NCI-H2081 treated with DMSO at 0.1 percent for 48 hours (cell line): ENCODE measurements around the gene GNMT.

Experiments used
- DNase-seq: peaks from one replicate; lab custom pipeline; 2025; lab: John Stamatoyannopoulos, UW

GNMT gene

GRCh38 chr6:43013097-43013842, 52.7 kb downstream of the GNMT start:
- no peak for DNase-seq
